GM10266 (cell line): ENCODE data around the gene PLCL2.

Experiments
- DNase-seq: peaks from one replicate; pipeline ENCODE4 v3.0.0; 2012; ENCODE audit errors: extremely low spot score
- CTCF ChIP-seq: IDR thresholded peaks from 2 replicates; pipeline ENCODE4 v1.5.1; 2012; ENCODE audit warnings: mild to moderate bottlenecking, low read depth; ENCODE audit not compliant: control insufficient read depth, insufficient read depth; ENCODE audit errors: missing control alignments

PLCL2 gene

GRCh38 chr3:17047162-17047561, 162.4 kb downstream of the PLCL2 start:
- TF ChIP-seq CTCF, result no peak
- peak; percentile 22 for DNase-seq

DNA sequence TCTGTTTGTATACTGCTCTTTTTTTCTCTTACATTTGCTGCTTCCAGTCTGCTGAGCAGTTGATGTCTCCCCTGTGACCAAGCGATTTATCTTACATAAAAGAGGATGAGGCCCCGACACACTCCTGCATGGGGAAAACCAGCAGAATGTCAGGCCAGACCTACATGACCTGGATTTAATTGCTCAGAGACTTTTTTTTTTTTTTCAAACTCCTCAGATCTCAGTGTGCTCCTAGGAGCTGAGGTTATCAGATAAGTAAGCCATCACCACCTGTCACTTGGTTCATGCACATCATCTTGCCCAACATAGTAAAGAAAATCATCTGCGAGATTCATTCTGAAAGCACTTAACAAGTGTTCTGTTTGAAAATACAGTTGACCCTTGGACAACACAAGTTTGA, 163.1 kb downstream of the PLCL2 start:
- no peak for TF ChIP-seq CTCF
- no peak for DNase-seq

GRCh38 chr3:17050071-17050470, 165.3 kb downstream of the PLCL2 start:
- TF ChIP-seq CTCF, result no peak
- DNase-seq, result no peak

DNA sequence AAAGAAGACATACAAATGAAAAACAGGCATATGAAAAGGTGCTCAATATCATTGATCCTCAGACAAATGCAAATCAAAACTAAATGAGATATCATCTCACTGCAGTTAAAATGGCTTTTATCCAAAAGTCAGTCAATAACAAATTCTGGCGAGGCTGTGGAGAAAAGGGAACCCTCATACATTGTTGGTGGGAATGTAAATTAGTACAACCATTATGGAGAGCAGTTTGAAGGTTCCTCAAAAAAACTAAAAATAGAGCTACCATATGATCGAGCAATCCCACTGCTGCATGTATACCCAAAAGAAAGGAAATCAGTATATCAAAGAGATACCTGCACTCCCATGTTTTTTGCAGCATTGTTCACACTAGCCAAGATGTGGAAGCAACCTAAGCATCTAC, 165.8 kb downstream of the PLCL2 start:
- no peak for TF ChIP-seq CTCF
- DNase-seq, result no peak

- no peak for DNase-seq
- TF ChIP-seq CTCF, result no peak
These were observed 167.6 kb downstream of the PLCL2 start for GRCh38 chr3:17052363-17052762.

DNA sequence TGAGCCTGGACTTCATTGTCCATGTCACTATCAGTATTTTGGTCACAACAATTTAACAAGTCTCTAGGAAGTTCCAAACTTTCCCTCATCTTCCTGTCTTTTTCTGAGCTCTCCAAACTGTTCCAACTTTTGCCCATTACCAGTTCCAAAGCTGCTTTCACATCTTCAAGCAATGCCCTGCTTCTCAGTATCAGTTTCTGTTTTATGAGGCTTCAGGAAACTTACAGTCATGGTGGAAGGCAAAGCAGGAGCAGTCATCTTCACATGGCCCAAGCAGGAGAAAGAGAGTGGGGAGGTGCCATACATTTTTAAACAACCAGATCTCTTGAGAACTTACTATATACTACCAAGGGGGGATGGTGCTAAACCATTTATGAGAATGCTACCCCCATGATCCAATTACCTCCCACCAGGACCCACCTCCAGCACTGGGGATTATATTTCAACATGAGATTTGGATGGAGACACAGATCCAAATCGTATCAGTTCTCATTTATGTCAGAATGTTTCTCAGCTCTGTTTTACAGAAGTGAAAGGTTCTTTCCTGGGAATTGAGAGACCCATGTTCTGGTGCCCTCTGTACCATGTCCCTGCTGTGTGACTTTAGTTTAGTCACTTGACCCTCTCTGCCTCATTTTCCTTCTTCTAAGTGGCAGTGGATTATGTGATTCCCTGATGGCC, 169.7 kb downstream of the PLCL2 start:
- DNase-seq, result no peak
- TF ChIP-seq CTCF, result no peak

DNA sequence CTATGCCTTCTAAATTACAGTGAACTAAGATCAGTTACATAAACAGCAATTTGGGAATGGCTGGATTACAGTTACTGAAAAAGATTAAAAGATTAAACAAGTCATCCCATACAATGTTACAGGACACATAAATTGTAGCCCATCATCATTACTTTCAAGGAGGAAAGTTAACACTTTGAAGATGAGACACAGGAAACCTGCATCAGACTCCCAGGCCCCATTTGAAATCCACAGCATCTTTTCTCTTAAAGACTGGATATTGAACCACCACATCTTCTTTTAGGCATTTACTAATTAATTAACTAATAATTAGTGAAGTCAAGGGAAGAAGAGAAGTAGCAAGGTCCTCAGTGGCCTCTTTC, 170.2 kb downstream of the PLCL2 start:
- DNase-seq, result no peak
- TF ChIP-seq CTCF, result no peak
